Astrocyte (in vitro differentiated cells and primary cell): ENCODE measurements around the gene HSD17B12. TPM values are rescaled to one million over a fixed set of nuclear protein-coding genes. Genes with fewer than 3 reads are reported as not detected.

ENCODE experiments used
- DNase-seq: peaks from one replicate; pipeline ENCODE4 v3.0.0-alpha.2; 2010; ENCODE audit warnings: low read depth
- FAIRE-seq: peaks from 2 replicates; lab custom pipeline; 2011; peaks lifted over from hg19 to GRCh38; lab: Jason Lieb, UNC
- H2AFZ ChIP-seq: 2 replicates; pipeline ENCODE4 v1.6.0; 2012; ENCODE audit warnings: low read depth, low read length, inconsistent platforms
- H3K27ac ChIP-seq: 2 replicates; pipeline ENCODE4 v1.5.1; 2011; ENCODE audit warnings: low read depth, low read length, inconsistent platforms
- H3K27me3 ChIP-seq: 2 replicates; pipeline ENCODE4 v1.6.0; 2011; ENCODE audit warnings: low read length, inconsistent platforms; ENCODE audit not compliant: insufficient read depth
- H3K36me3 ChIP-seq: 2 replicates; pipeline ENCODE4 v1.5.1; 2011; ENCODE audit warnings: low read length, inconsistent platforms; ENCODE audit not compliant: insufficient read depth
- H3K4me1 ChIP-seq: 2 replicates; pipeline ENCODE4 v1.5.1; 2011; ENCODE audit warnings: low read length, inconsistent platforms; ENCODE audit not compliant: insufficient read depth
- H3K4me2 ChIP-seq: 2 replicates; pipeline ENCODE4 v1.6.0; 2012; ENCODE audit warnings: low read length, inconsistent platforms
- H3K4me3 ChIP-seq: 2 replicates; pipeline ENCODE4 v1.5.1; 2011; ENCODE audit warnings: low read depth, mild to moderate bottlenecking, low read length, inconsistent platforms; ENCODE audit not compliant: insufficient read depth
- H3K79me2 ChIP-seq: 2 replicates; pipeline ENCODE4 v1.6.0; 2012; ENCODE audit warnings: mild to moderate bottlenecking, low read length, inconsistent platforms; ENCODE audit not compliant: insufficient read depth
- H3K9ac ChIP-seq: 2 replicates; pipeline ENCODE4 v1.6.0; 2012; ENCODE audit warnings: mild to moderate bottlenecking, low read length, inconsistent platforms
- H3K9me3 ChIP-seq: 2 replicates; pipeline ENCODE4 v1.5.1; 2012; ENCODE audit warnings: low read depth, mild to moderate bottlenecking, low read length, inconsistent platforms; ENCODE audit not compliant: insufficient read depth
- H4K20me1 ChIP-seq: 2 replicates; pipeline ENCODE4 v1.6.0; 2012; ENCODE audit warnings: low read length, inconsistent platforms; ENCODE audit not compliant: insufficient read depth
- H3K27ac Mint-ChIP-seq: one replicate; pipeline ENCODE4 v1.8.0; 2021; ENCODE audit warnings: mild to moderate bottlenecking, mixed read lengths; ENCODE audit not compliant: unreplicated experiment
- H3K27me3 Mint-ChIP-seq: one replicate; pipeline ENCODE4 v1.8.0; 2021; ENCODE audit warnings: low read depth, mixed read lengths; ENCODE audit not compliant: unreplicated experiment
- H3K36me3 Mint-ChIP-seq: one replicate; pipeline ENCODE4 v1.8.0; 2021; ENCODE audit warnings: low read depth, mixed read lengths; ENCODE audit not compliant: unreplicated experiment
- H3K4me1 Mint-ChIP-seq: one replicate; pipeline ENCODE4 v1.8.0; 2021; ENCODE audit warnings: low read depth, mixed read lengths; ENCODE audit not compliant: unreplicated experiment
- H3K4me3 Mint-ChIP-seq: one replicate; pipeline ENCODE4 v1.8.0; 2021; ENCODE audit warnings: mild to moderate bottlenecking, moderate library complexity, mixed read lengths; ENCODE audit not compliant: unreplicated experiment
- H3K9me3 Mint-ChIP-seq: one replicate; pipeline ENCODE4 v1.8.0; 2021; ENCODE audit warnings: mild to moderate bottlenecking, mixed read lengths; ENCODE audit not compliant: unreplicated experiment
- CTCF ChIP-seq: IDR thresholded peaks from 2 replicates; pipeline ENCODE4 v1.5.1; 2011; ENCODE audit warnings: low read depth, mild to moderate bottlenecking, inconsistent platforms, low read length, moderate library complexity; ENCODE audit not compliant: insufficient read depth
- EZH2 ChIP-seq: IDR thresholded peaks from 2 replicates; pipeline ENCODE4 v1.6.1; 2012; ENCODE audit warnings: mild to moderate bottlenecking, low read length, inconsistent platforms; ENCODE audit not compliant: insufficient read depth
- total RNA-seq: library from RNA; stranded (reverse); gene quantifications from 2 replicates; pipeline ENCODE4 v1.2.1, GENCODE V29; 2021

Gene HSD17B12
- total RNA-seq, 1 donor from 2014 or later, result 132 TPM

- Histone ChIP-seq H3K79me2 (peaks cover 45% of the 10 kb centered on the region), H4K20me1 (peaks cover 23% of the 10 kb centered on the region), H3K27me3 (no peaks in the 10 kb centered on the region), H3K9ac (no peak overlapping the region), H3K9me3 (no peaks in the 10 kb centered on the region), H3K36me3 (no peaks in the 10 kb centered on the region), H3K4me2 (no peak overlapping the region), H3K4me1 (peaks cover 15% of the 10 kb centered on the region), H3K27ac (no peak overlapping the region), H2AFZ (no peak overlapping the region), H3K4me3 (no peak overlapping the region)
- Mint-ChIP-seq H3K36me3 (peaks cover 14% of the 10 kb centered on the region), H3K9me3 (no peaks in the 10 kb centered on the region), H3K4me1 (peaks cover 16% of the 10 kb centered on the region), H3K4me3 (no peak overlapping the region), H3K27me3 (no peaks in the 10 kb centered on the region), H3K27ac (no peak overlapping the region)
- FAIRE-seq, result no peak
- no peak for DNase-seq
- no peak for TF ChIP-seq CTCF
- TF ChIP-seq EZH2, result no peak
These were observed 51.7 kb downstream of the HSD17B12 start for GRCh38 chr11:43732225-43732624.

- Histone ChIP-seq H4K20me1 (peaks cover 25% of the 10 kb centered on the region), H3K27me3 (no peaks in the 10 kb centered on the region), H3K4me1 (peaks cover 28% of the 10 kb centered on the region), H3K36me3 (no peaks in the 10 kb centered on the region), H3K4me3 (no peak overlapping the region), H3K4me2 (no peak overlapping the region), H2AFZ (no peak overlapping the region), H3K9me3 (no peaks in the 10 kb centered on the region), H3K79me2 (peaks cover 50% of the 10 kb centered on the region), H3K9ac (no peak overlapping the region), H3K27ac (no peak overlapping the region)
- Mint-ChIP-seq H3K36me3 (peaks cover 14% of the 10 kb centered on the region), H3K9me3 (no peaks in the 10 kb centered on the region), H3K27ac (no peak overlapping the region), H3K4me1 (peaks cover 29% of the 10 kb centered on the region), H3K27me3 (no peaks in the 10 kb centered on the region), H3K4me3 (no peak overlapping the region)
- DNase-seq (no peak), FAIRE-seq (no peak)
- TF ChIP-seq EZH2, result no peak
- TF ChIP-seq CTCF, result no peak
These were observed 53.7 kb downstream of the HSD17B12 start for GRCh38 chr11:43734256-43734655.

- Histone ChIP-seq H3K27ac (peak overlapping the region; percentile 76), H3K79me2 (peaks cover 52% of the 10 kb centered on the region)
- H3K4me1 Mint-ChIP-seq, result peaks cover 37% of the 10 kb centered on the region
These were observed 54.6 kb downstream of the HSD17B12 start for GRCh38 chr11:43735115-43735514.

More at GRCh38 chr11:43735115-43735514, 54.6 kb downstream of the HSD17B12 start:
- H3K4me3 ChIP-seq, result no peak overlapping the region
- TF ChIP-seq EZH2 (no peak), CTCF (no peak)
- no peaks in the 10 kb centered on the region for H3K36me3 ChIP-seq
- H2AFZ ChIP-seq, result no peak overlapping the region
- peaks cover 32% of the 10 kb centered on the region for H3K4me1 ChIP-seq
- H3K4me2 ChIP-seq, result no peak overlapping the region
- H3K9me3 ChIP-seq, result no peaks in the 10 kb centered on the region
- Mint-ChIP-seq H3K27me3 (no peaks in the 10 kb centered on the region), H3K9me3 (no peaks in the 10 kb centered on the region), H3K4me3 (no peak overlapping the region), H3K36me3 (peaks cover 19% of the 10 kb centered on the region), H3K27ac (no peak overlapping the region)
- no peaks in the 10 kb centered on the region for H3K27me3 ChIP-seq
- DNase-seq (no peak), FAIRE-seq (no peak)
- no peak overlapping the region for H3K9ac ChIP-seq
- H4K20me1 ChIP-seq, result peaks cover 28% of the 10 kb centered on the region
